H9 (cell line): ENCODE measurements around the gene ANKRD11. TPM values are rescaled to one million over a fixed set of nuclear protein-coding genes. Genes with fewer than 3 reads are reported as not detected.

Experiments used
- DNase-seq: peaks from one replicate; pipeline ENCODE4 v3.0.0-alpha.2; 2017
- H2AFZ ChIP-seq: one replicate; pipeline ENCODE4 v1.6.1; 2013; ENCODE audit warnings: mild to moderate bottlenecking, low read length, control low read depth, moderate library complexity
- H2AK5ac ChIP-seq: 2 replicates; pipeline ENCODE4 v1.6.1; 2013; ENCODE audit warnings: low read length, control low read depth, mixed read lengths; ENCODE audit not compliant: insufficient read length
- H2BK120ac ChIP-seq: one replicate; pipeline ENCODE4 v1.6.1; 2013; ENCODE audit warnings: low read depth, mild to moderate bottlenecking, low read length, control low read depth, inconsistent platforms; ENCODE audit not compliant: poor library complexity, severe bottlenecking
- H2BK12ac ChIP-seq: 2 replicates; pipeline ENCODE4 v1.6.1; 2013; ENCODE audit warnings: low read length, control low read depth, mixed read lengths, low read depth; ENCODE audit not compliant: insufficient read length
- H2BK15ac ChIP-seq: 2 replicates; pipeline ENCODE4 v1.6.1; 2013; ENCODE audit warnings: low read depth, low read length, control low read depth
- H2BK20ac ChIP-seq: one replicate; pipeline ENCODE4 v1.6.1; 2013; ENCODE audit warnings: low read depth, mild to moderate bottlenecking, low read length, control low read depth, inconsistent platforms; ENCODE audit not compliant: poor library complexity, severe bottlenecking
- H2BK5ac ChIP-seq: 2 replicates; pipeline ENCODE4 v1.6.1; 2013; ENCODE audit warnings: low read length, control low read depth, mixed read lengths; ENCODE audit not compliant: insufficient read length
- H3K14ac ChIP-seq: 2 replicates; pipeline ENCODE4 v1.6.1; 2013; ENCODE audit warnings: low read length, control low read depth; ENCODE audit not compliant: insufficient read depth
- H3K18ac ChIP-seq: 2 replicates; pipeline ENCODE4 v1.6.1; 2013; ENCODE audit warnings: low read depth, mild to moderate bottlenecking, mixed read lengths, low read length, control low read depth; ENCODE audit not compliant: insufficient read length
- H3K23ac ChIP-seq: 2 replicates; pipeline ENCODE4 v1.6.1; 2013; ENCODE audit warnings: low read length, control low read depth, mixed read lengths, low read depth; ENCODE audit not compliant: insufficient read length
- H3K23me2 ChIP-seq: 2 replicates; pipeline ENCODE4 v1.6.1; 2013; ENCODE audit warnings: low read depth, mild to moderate bottlenecking, mixed read lengths, low read length, control low read depth; ENCODE audit not compliant: insufficient read length, poor library complexity, severe bottlenecking
- H3K27ac ChIP-seq: 2 replicates; pipeline ENCODE4 v1.5.1; 2013; ENCODE audit warnings: low read length, control low read depth, mixed read lengths, low read depth; ENCODE audit not compliant: insufficient read length
- H3K27me3 ChIP-seq: 2 replicates; pipeline ENCODE4 v1.6.1; 2013; ENCODE audit warnings: low read length, control low read depth, inconsistent platforms; ENCODE audit not compliant: insufficient read depth
- H3K4ac ChIP-seq: 2 replicates; pipeline ENCODE4 v1.6.1; 2013; ENCODE audit warnings: low read depth, mild to moderate bottlenecking, control low read depth, inconsistent platforms, low read length, moderate library complexity
- H3K4me1 ChIP-seq: 2 replicates; pipeline ENCODE4 v1.6.1; 2013; ENCODE audit warnings: low read length, control low read depth, inconsistent platforms; ENCODE audit not compliant: insufficient read depth
- H3K4me2 ChIP-seq: 2 replicates; pipeline ENCODE4 v1.6.1; 2013; ENCODE audit warnings: low read length, control low read depth, mixed read lengths; ENCODE audit not compliant: insufficient read length, insufficient read depth
- H3K56ac ChIP-seq: 2 replicates; pipeline ENCODE4 v1.6.1; 2013; ENCODE audit warnings: low read depth, mild to moderate bottlenecking, mixed read lengths, low read length, control low read depth; ENCODE audit not compliant: insufficient read length
- H3K79me1 ChIP-seq: 2 replicates; pipeline ENCODE4 v1.6.1; 2013; ENCODE audit warnings: low read depth, mild to moderate bottlenecking, moderate library complexity, low read length, control low read depth, inconsistent platforms; ENCODE audit not compliant: insufficient read depth, poor library complexity, severe bottlenecking
- H3K79me2 ChIP-seq: 2 replicates; pipeline ENCODE4 v1.6.1; 2013; ENCODE audit warnings: low read length, control low read depth, inconsistent platforms; ENCODE audit not compliant: insufficient read depth
- H3K9ac ChIP-seq: 2 replicates; pipeline ENCODE4 v1.6.1; 2013; ENCODE audit warnings: low read length, control low read depth, mixed read lengths; ENCODE audit not compliant: insufficient read length; ENCODE audit errors: extremely low read depth
- H3K9me3 ChIP-seq: one replicate; pipeline ENCODE4 v1.6.1; 2013; ENCODE audit warnings: low read depth, low read length, inconsistent platforms; ENCODE audit not compliant: control insufficient read depth
- H3T11ph ChIP-seq: one replicate; pipeline ENCODE4 v1.6.1; 2013; ENCODE audit warnings: mild to moderate bottlenecking, low read length, control low read depth, inconsistent platforms
- H4K20me1 ChIP-seq: one replicate; pipeline ENCODE4 v1.6.1; 2013; ENCODE audit not compliant: control insufficient read depth, insufficient read length, insufficient read depth
- H4K5ac ChIP-seq: 2 replicates; pipeline ENCODE4 v1.6.1; 2013; ENCODE audit warnings: low read depth, mild to moderate bottlenecking, mixed read lengths, low read length, control low read depth; ENCODE audit not compliant: insufficient read length
- H4K8ac ChIP-seq: replicated peaks from 2 replicates; pipeline ENCODE4 v1.6.1; 2013; ENCODE audit warnings: low read length, control low read depth, mixed read lengths, low read depth; ENCODE audit not compliant: insufficient read length
- H4K91ac ChIP-seq: 2 replicates; pipeline ENCODE4 v1.6.1; 2013; ENCODE audit warnings: low read depth, mild to moderate bottlenecking, moderate library complexity, mixed read lengths, low read length, control low read depth; ENCODE audit not compliant: insufficient read length
- H3K27ac Mint-ChIP-seq, 3 experiments: 2 replicates in 2 of 3; 3 replicates in 1 of 3; pipeline ENCODE4 v1.8.0; 2020 to 2021; ENCODE audit warnings: mixed read lengths in 3 of 3, mild to moderate bottlenecking in 1 of 3, moderate library complexity in 1 of 3
- H3K27me3 Mint-ChIP-seq: 2 replicates; pipeline ENCODE4 v1.8.0; 2021; ENCODE audit warnings: low read depth, mild to moderate bottlenecking, moderate library complexity, mixed read lengths
- H3K36me3 Mint-ChIP-seq, 3 experiments: 2 replicates in 2 of 3; 3 replicates in 1 of 3; pipeline ENCODE4 v1.8.0; 2020 to 2021; ENCODE audit warnings: low read depth in 3 of 3, mixed read lengths in 3 of 3; ENCODE audit not compliant: insufficient read depth in 1 of 3
- H3K4me1 Mint-ChIP-seq, 2 experiments: 2 replicates each; pipeline ENCODE4 v1.8.0; 2020; ENCODE audit warnings: mixed read lengths in 2 of 2
- H3K4me3 Mint-ChIP-seq, 2 experiments: 2 replicates in 1 of 2; 3 replicates in 1 of 2; pipeline ENCODE4 v1.8.0; 2020 to 2021; ENCODE audit warnings: mild to moderate bottlenecking in 2 of 2, mixed read lengths in 2 of 2, moderate library complexity in 1 of 2
- H3K9me3 Mint-ChIP-seq, 2 experiments: 2 replicates in 1 of 2; 3 replicates in 1 of 2; pipeline ENCODE4 v1.8.0; 2020; ENCODE audit warnings: mild to moderate bottlenecking in 2 of 2, mixed read lengths in 2 of 2, moderate library complexity in 1 of 2
- CTCF ChIP-seq: fragments of 200-600 bp; sonication (generic); conservative IDR thresholded peaks from 3 replicates; pipeline ENCODE4 v1.8.0; 2021; ENCODE audit warnings: antibody characterized with exemption, mild to moderate bottlenecking
- WGBS: extraction: QIAGEN DNeasy Blood & Tissue Kit; methylation state at CpG from one replicate; pipeline ENCODE4 v1.1.7; 2013; ENCODE audit warnings: missing lambda C conversion rate, low lambda C conversion rate, mixed read lengths; ENCODE audit not compliant: insufficient read length; ENCODE audit errors: extremely low coverage; 5-methylcytosine and 5-hydroxymethylcytosine counted together
- total RNA-seq: library from RNA; stranded (reverse); gene quantifications from 2 replicates; pipeline ENCODE4 v1.2.1, GENCODE V29; 2021

Gene ANKRD11
- total RNA-seq, 1 experiment from 2014 or later: 181 TPM

- Histone ChIP-seq H3T11ph (no peak overlapping the region), H2BK120ac (no peak overlapping the region), H3K79me2 (no peaks in the 10 kb centered on the region), H2AFZ (no peak overlapping the region), H2BK5ac (no peak overlapping the region), H3K9ac (no peak overlapping the region), H3K4ac (no peak overlapping the region), H2BK12ac (no peak overlapping the region), H3K56ac (no peak overlapping the region), H3K27ac (no peak overlapping the region), H3K23ac (no peak overlapping the region), H3K79me1 (no peaks in the 10 kb centered on the region), H3K27me3 (no peaks in the 10 kb centered on the region), H4K20me1 (no peaks in the 10 kb centered on the region), H3K18ac (no peak overlapping the region), H3K23me2 (no peaks in the 10 kb centered on the region), H4K8ac (no peak overlapping the region), H2AK5ac (no peak overlapping the region), H3K14ac (no peak overlapping the region), H3K4me2 (no peak overlapping the region), H2BK20ac (no peak overlapping the region), H4K5ac (no peak overlapping the region), H3K9me3 (no peaks in the 10 kb centered on the region), H2BK15ac (no peak overlapping the region), H3K4me1 (no peaks in the 10 kb centered on the region), H4K91ac (no peak overlapping the region)
- H3K4me3 Mint-ChIP-seq: no peak overlapping the region
- peaks cover 30 to 80% (median 79%) of the 10 kb centered on the region in 3 experiments for H3K36me3 Mint-ChIP-seq
- no peak for TF ChIP-seq CTCF
- no peak overlapping the region for H3K27ac Mint-ChIP-seq
- no peaks in the 10 kb centered on the region; the same call in 1 of the 2 replicates for H3K27me3 Mint-ChIP-seq
- H3K9me3 Mint-ChIP-seq: no peaks in the 10 kb centered on the region
- no peaks in the 10 kb centered on the region for H3K4me1 Mint-ChIP-seq
- DNase-seq: no peak
- no CpG with 5 or more reads among the region's 6 CpGs for WGBS
Observed at GRCh38 chr16:89272631-89273030, 217.7 kb downstream of the ANKRD11 start.
